NT2/D1 (cell line): ENCODE results near the gene P2RY11.

Experiments used
- SUZ12 ChIP-seq: IDR thresholded peaks from 2 replicates; pipeline ENCODE4 v1.6.1; 2011; ENCODE audit not compliant: insufficient read length, insufficient read depth; ENCODE audit errors: extremely low read depth
- YY1 ChIP-seq: IDR thresholded peaks from 2 replicates; pipeline ENCODE4 v1.6.1; 2011; ENCODE audit not compliant: insufficient read length, insufficient read depth
- ZNF274 ChIP-seq: IDR thresholded peaks from 2 replicates; pipeline ENCODE4 v1.6.1; 2011; ENCODE audit warnings: mild to moderate bottlenecking, low read depth, low read length

- TF ChIP-seq YY1 (no peak), SUZ12 (no peak), ZNF274 (no peak)
Measured at GRCh38 chr19:10141479-10141878, 30.0 kb downstream of the P2RY11 start.
